Liver (tissue), 3 donors: Measurements from ENCODE around the gene FOSL2.

Source experiments
- CTCF ChIP-seq: fragments of 150-350 bp; IDR thresholded peaks from 2 replicates; pipeline ENCODE4 v1.5.1; 2017; ENCODE audit warnings: improper control_type of control experiment, low read depth, low read length; ENCODE audit not compliant: missing input control
- FOXA1 ChIP-seq: IDR thresholded peaks from 2 replicates; pipeline ENCODE4 v1.6.1; 2016; ENCODE audit warnings: antibody characterized with exemption
- GABPA ChIP-seq, 2 donors: IDR thresholded peaks in 1 of 2; conservative IDR thresholded peaks in 1 of 2; 2 replicates each; pipeline ENCODE4 v1.6.1; 2016; ENCODE audit warnings: antibody characterized with exemption in 2 of 2, mild to moderate bottlenecking in 1 of 2, moderate library complexity in 1 of 2
- JUND ChIP-seq, 2 donors: IDR thresholded peaks; 2 replicates each; pipeline ENCODE4 v1.6.1; 2016; ENCODE audit warnings: antibody characterized with exemption in 2 of 2
- RAD21 ChIP-seq, 2 donors: IDR thresholded peaks; 2 replicates each; pipeline ENCODE4 v1.6.1; 2016; ENCODE audit warnings: antibody characterized with exemption in 2 of 2, mild to moderate bottlenecking in 2 of 2
- RXRA ChIP-seq, 2 donors: IDR thresholded peaks; 2 replicates each; pipeline ENCODE4 v1.6.1; 2017 to 2018; ENCODE audit warnings: antibody characterized with exemption in 2 of 2, mild to moderate bottlenecking in 1 of 2
- SP1 ChIP-seq: IDR thresholded peaks from 2 replicates; pipeline ENCODE4 v1.6.1; 2018; ENCODE audit warnings: antibody characterized with exemption, mild to moderate bottlenecking
- TAF1 ChIP-seq: conservative IDR thresholded peaks from 2 replicates; pipeline ENCODE4 v1.6.1; 2016; ENCODE audit warnings: antibody characterized with exemption, mild to moderate bottlenecking
- ZBTB33 ChIP-seq: IDR thresholded peaks from 2 replicates; pipeline ENCODE4 v1.6.1; 2016; ENCODE audit warnings: antibody characterized with exemption
- donor health status: healthy.
- donor health status: healthy.

GRCh38 chr2:28394997-28395333 lies 2.3 kb downstream of the FOSL2 start:
- TF ChIP-seq JUND (IDR thresholded peaks at IDR 0.05) (no peak), CTCF (no peak), TAF1 (no peak), RAD21 (IDR thresholded peaks at IDR 0.05) (no peak), FOXA1 (no peak), GABPA (IDR thresholded peaks at IDR 0.05 in 1 of 2, conservative IDR thresholded peaks at IDR 0.05 in 1 of 2) (no peak), ZBTB33 (no peak), SP1 (no peak), RXRA (IDR thresholded peaks at IDR 0.05) (no peak)
